ENCODE results near the gene RASSF7.
A peak's percentile ranks its signal among the peaks of the same experiment; 100 is the strongest.

Gene RASSF7

DNA sequence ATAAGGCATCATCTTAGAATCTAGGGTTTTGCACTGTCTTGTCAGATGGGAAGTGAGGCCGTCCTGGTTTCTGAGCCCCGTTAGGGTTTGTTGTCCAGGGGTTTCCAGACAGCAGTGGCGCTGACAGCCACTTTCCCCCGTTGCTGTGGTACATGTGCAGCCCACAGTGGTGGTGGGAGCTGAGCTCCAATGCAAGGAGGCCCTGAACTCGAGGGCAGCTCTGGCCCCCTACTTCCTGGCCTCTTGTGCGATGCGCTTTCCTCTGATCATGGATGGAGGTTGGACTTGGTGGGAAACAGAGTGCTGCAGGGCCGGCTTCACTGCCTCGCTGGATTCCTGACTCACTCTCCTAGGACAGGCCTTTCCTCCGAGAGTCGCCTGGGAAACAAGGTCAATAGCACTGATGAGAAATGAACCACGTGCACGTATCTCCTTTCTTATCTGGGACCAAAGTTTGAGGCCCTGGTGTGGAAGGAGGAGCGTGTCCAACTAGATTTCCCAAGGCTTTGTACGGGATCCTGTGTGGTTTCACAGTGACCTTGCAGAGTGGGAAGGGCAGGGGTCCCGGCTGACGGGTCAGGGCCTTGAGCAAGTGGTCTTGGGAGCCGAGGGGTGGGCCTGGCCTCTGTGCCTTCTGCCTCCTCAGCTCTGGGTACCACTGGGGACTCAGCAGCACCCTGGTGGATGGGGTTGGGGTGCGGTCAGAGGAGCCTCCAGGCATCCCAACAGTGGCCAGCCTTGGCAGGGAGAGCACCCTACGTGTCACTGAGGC lies 19.2 kb downstream of the RASSF7 start:
- no peak for DNase-seq (ENCODE audit: low read depth in 2 of 2, low spot score in 1 of 2)

DNA sequence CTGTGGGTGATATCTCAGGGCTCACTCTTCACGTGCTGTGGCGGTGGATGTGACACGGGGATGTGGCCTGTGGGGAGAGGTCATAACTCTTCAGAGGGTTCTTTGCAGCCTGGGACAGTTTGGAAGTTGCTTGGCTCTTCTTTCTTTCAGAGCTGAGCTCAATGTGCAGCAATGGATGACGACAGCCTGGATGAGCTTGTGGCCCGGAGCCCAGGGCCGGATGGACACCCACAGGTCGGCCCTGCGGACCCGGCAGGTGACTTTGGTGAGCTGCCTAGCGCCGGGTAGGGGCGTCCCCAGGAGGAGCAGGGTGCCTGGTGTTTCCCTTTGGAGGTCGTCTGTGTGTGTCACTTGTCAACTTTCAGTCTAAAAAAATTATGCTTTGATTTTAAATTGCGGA lies 20.6 kb downstream of the RASSF7 start:
- no peak for DNase-seq (ENCODE audit: low read depth in 2 of 2, low spot score in 1 of 2)

DNA sequence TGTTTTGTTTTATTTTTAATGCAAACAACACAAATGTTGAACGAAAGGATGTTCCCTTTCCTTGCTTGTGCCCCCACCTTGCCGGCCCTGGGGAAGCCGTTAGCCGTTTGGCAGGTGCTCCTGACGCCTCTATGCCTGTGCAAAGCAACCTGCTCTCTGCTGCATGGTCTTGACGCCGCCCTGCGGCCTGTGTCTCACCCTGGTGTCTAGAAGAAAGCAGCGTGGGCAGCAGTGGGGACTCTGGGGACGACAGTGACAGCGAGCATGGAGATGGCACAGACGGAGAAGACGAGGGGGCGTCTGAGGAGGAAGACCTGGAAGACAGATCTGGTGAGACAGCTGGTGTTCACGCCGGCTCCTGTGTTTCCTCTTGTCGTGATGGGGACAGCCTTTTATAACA lies 21.0 kb downstream of the RASSF7 start:
- no peak for DNase-seq (ENCODE audit: low read depth in 2 of 2, low spot score in 1 of 2)

DNA sequence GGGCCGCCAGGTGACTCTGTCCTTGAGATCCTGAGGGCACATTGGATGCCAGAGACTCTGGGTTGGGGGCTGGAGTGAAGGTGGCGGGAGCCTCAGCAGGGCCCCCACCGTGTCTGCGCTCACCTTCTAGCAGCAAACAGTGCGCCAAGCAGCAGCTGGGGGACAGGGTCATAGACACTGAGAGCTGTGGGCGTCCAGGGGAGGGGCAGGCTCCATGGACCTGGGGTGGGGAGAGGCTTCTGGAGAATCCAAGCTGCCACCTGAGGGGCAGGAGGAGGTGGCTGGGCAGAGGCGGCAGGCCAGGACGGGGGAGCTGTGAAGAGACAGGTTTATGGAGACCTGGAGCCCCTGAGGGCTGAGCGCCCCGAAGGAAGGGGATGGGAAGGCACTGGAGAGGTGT lies 23.5 kb downstream of the RASSF7 start:
- DNase-seq (ENCODE audit: low read depth in 2 of 2, low spot score in 1 of 2), result no peak

DNA sequence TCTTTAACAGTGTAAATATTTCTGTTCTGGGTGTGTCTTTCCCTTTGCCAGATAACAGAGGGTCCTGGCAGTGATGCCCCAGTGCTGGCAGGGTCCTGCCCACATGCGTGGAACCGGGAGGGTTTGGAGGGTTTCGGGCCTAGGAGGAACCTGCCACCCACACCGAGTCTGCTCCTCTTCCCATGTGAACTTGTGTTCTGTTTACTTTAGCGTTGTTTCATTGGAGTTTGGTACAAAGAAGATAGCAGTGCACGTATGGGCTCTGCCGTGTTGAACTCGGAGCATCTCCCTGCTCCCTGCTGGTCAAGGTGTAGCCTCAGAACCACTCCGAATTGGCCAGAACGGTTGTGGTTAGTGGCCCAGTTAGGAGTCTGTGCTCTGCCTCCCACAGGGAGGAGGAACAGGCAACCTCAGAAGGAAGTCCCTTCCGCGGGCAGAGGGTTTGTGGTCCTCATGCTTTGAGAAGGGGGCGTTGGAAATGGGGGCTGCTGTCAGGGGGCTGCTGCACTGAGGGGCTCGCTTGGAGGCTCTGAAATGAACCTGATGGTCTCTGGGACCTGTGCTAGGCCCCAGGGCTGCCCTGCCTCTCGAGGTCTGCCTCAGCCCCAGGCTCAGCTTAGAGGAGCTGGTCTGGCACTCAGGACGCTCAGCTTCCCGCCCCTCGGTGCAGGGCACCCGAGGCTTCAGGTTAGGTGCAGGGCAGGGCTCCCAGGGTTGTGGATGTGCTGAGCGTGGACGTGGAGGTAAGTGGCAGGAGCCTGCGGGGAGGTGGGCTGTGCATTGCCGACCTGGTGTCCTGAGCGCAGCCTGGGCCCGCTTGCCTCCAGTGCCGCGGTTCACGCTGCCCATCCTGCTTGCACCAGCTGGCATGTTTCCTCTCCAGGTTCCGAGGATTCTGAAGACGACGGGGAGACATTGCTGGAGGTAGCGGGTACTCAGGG lies 25.9 kb downstream of the RASSF7 start:
- DNase-seq (ENCODE audit: low read depth in 2 of 2, low spot score in 1 of 2), result no peak

DNA sequence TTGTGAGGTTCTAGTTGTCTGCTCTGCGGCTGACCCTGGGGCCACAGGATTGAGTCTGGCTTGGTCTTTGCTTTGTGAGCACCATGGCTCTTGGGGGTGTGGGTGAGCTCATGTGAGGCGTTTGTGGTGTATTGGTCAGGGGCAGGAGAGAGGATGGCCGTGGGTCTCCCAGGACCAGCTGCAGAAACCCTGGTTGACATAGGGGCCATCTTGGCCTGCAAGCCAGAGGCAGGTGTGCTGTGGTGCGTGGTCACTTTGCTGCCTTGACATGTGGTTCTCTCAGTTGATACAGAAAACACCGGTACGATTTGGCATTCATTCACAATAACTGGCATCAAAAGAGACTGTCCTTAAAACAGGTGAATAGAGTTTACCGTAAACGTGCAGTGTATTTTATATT lies 26.8 kb downstream of the RASSF7 start:
- DNase-seq (ENCODE audit: low read depth in 2 of 2, low spot score in 1 of 2), result no peak

DNA sequence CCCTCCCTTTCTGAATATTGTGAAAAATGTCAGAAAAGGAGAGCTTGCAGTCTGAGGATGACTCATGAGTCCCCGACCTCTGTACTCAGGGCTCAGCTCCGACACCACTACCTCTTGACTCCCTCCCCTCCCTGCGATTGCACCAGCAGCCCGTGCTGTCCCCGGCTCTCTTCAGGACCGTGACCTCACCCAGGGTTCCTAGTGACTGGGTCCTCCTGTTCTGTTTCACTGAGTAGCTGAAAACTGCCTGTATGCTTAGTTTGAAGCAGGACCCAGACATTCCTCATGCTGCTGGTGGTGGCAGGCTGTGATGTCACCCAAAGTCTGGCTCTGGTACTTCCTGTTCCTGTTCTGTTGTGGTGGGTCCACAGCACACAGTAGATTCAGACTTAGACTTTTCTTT lies 27.2 kb downstream of the RASSF7 start:
- peak; percentile 37 to 50 for DNase-seq (ENCODE audit: low read depth in 2 of 2, low spot score in 1 of 2)

DNA sequence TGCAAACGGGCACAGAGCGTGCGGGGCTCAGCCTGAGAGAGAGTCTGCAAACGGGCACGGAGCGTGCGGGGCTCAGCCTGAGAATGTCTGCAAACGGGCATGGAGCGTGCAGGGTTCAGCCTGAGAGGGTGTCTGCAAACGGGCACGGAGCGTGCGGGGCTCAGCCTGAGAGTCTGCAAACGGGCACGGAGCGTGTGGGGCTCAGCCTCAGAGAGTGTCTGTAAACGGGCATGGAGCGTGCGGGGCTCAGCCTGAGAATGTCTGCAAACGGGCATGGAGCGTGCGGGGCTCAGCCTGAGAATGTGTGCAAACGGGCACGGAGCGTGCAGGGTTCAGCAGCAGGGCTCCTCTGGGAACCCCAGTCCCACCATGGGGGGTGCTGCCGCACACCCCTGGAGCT lies 29.0 kb downstream of the RASSF7 start:
- no peak for DNase-seq (ENCODE audit: low read depth in 2 of 2, low spot score in 1 of 2)

DNA sequence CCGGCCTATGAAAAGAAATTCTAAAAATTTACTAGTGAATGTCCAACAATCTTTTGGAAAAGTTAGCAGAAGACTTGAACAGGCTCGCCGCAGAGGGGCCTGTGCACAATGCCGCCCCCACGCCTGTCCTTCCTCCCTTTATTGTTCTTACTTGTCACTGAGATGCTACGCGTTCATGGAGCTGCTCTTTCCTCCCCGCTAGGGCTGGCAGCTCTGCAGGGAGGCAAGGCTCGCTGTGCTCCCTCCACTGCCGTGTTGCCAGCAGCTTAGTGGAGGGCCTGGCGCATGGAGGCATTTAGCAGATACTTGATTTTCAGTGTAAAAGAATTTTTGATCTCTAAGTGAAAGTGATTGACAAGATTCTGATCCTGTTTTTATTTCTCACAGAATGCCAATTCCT lies 30.2 kb downstream of the RASSF7 start:
- no peak for DNase-seq (ENCODE audit: low read depth in 2 of 2, low spot score in 1 of 2)

DNA sequence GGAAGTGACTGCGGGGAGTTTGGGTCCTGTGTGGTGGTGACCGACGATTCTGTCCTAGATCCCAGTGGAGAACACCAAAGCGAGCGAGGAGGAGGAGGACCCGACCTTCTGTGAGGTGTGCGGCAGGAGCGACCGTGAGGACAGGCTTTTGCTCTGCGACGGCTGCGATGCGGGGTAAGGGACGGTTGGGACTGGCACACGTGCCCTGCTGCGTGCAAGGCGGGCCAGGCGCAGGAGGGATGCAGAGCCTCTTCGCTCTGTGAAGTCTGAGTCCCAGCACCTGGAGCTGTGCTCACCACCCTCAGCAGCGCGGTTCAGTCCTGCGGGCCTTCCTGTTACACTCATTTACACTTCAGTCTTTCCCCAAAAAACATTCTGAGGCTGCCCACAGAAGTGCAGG lies 31.7 kb downstream of the RASSF7 start:
- no peak for DNase-seq (ENCODE audit: low read depth in 2 of 2, low spot score in 1 of 2)

DNA sequence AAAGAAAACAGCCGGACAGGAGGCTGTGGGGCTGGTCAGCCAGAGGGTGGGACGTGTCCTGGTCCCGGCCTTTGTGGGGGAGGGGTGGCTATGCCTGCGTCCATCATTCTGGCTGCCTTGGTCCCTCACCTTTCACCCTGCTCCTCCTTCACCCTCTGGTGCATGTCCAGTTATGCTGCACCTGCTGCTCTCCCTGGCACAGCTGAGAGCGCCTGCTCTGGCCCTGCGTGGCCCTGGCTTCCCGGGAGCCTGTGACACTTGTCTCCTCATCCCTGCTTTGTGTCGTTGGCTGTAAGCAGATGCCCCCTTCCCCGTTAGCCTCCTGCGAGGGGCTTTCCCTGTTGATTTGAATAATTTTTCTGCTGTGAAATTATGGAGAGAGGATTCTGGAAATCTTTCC lies 32.1 kb downstream of the RASSF7 start:
- no peak for DNase-seq (ENCODE audit: low read depth in 2 of 2, low spot score in 1 of 2)

DNA sequence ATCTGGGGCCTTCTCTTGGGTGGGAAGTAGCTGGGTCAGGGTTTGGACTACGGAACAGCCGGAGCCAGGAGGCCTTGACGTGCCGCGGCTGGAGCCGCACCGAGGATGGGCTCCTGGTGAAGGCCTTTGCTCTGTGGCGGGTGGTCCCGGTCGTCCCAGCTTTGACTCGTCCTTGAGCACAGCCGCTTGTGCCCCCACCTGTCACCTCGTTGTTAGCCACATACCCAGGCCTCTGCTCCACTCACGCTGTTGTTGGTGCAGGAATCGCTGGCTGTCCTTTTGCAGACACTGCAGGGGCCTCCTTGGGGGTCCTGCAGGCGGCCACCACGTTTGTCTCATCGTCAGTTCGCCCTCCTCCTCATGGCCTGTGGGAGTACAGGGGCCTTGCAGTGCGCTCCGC lies 32.6 kb downstream of the RASSF7 start:
- DNase-seq (ENCODE audit: low read depth in 2 of 2, low spot score in 1 of 2), result no peak

DNA sequence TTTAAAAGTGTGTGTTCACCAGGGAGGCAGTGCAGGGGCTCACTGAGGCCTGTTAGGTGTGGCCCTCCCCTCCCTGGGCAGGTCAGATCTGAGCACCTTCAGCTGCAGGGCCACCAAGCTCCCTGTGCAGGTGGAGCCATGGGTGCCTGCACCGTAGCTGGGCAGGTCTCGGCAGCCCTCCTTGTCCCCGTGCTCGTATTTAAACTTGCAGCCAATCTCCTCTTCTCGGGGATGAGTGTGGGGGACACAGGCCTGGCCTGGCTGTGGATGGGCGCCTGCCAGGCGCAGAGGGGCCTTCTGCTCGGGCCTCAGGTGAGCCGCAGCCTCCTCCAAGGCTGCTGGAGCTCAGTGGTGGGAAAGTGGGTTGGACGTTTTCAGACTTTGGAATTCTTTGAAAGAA lies 34.6 kb downstream of the RASSF7 start:
- no peak for DNase-seq (ENCODE audit: low read depth in 2 of 2, low spot score in 1 of 2)

DNA sequence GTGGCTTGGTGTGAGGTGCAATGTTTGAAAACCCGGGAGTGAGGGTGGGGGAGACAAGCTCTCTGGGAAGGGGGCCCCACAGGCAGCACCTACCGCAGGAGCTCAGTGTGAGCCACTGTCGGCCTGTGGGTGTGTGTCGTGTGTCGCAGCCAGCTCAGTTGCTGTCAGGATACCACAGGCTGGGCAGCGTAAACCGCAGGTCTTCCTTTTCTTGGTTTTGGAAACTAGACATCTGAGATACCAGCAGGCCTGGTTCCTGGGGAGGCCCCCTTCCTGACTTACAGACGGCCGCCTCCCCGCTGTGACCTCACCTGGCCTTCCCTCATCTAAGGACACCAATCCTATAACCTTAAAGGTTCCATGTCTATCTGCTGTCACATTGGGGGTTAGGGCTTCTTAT lies 35.6 kb downstream of the RASSF7 start:
- DNase-seq (ENCODE audit: low read depth in 2 of 2, low spot score in 1 of 2), result no peak

DNA sequence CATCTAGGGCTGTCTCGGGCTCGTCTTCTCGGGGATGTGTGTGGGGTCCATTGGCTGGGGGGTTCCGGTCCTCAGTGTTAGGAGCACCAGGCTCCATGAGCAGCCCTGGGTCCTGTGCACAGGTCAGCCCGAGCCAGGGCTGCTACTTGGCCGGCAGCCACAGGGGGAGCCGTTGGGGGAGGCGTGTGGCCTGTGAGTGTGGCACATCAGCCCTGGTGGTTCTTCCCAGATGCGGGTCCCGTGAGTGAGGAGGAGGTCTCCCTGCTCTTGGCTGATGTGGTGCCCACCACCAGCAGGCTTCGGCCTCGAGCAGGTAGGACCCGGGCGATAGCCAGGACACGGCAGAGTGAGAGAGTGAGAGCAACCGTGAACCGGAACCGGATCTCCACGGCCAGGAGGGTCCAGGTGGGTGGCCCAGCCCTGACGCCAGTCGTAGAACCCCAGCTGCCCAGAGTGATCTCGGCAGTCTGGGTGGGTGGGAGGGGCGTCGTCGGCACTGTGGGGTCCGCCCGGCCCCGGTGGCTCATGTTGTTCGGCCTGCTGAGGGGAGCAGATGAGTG lies 36.5 kb downstream of the RASSF7 start:
- DNase-seq (ENCODE audit: low read depth in 2 of 2, low spot score in 1 of 2), result no peak

DNA sequence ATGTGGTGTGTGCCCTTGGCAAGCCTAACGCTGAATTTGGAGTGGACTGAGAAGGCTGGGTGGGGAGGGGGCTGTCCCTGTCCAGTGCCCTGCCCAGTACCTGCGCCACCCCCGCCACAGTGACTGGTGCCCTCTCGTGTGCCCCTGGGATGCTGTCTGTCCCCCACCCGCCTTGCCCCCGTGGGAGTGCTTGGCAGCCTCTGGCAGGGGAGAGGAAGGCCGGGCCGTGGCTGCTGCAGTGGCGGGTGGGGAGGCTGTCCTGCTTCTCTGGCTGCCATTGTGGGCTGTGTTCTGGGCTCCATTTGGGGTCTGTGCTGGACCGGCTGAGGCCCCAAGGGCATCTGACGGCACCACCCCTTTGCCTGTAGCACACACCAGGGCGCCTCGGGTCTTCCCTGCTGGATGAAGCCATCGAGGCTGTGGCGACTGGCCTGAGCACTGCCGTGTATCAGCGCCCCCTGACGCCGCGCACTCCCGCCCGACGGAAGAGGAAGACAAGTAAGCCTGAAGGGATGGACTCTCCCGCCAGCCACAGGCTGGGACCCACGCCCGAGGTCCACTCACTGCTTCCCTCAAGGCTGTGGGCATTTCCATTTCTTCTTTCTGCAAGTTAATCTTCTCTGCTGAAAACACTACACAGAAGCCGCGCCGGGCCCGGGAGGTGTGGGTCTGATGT lies 37.4 kb downstream of the RASSF7 start:
- DNase-seq (ENCODE audit: low read depth in 2 of 2, low spot score in 1 of 2), result no peak

DNA sequence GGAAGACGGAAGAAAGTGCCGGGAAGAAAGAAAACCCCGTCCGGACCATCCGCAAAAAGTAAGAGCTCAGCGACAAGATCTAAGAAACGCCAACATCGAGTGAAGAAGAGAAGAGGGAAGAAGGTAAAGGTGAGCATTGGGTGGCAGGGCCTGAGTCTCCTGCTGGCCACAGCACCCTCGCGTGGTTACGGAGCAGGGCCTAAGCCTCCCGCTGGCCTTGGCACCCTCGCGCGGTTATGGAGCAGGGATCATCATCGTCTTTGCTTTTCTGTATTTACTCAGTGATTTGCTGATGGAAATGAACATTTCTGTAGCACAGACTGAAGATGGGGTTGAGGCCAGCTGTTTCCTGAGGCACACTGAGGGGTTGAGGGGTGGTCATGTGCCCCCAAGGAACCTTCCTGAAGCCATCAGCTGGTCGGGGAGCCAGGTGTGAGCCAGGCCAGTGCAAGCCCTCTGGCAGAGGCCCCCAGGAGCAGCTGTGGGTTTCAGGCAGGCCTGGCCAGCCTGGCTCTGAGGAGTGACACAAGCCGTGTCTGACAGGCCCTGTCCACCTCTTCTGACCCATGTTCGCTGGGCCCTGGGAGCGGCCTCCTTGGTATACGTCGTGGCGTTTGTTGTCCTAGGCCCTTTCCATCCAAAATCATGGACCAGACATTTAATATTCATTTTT lies 40.9 kb downstream of the RASSF7 start:
- no peak for DNase-seq (ENCODE audit: low read depth in 2 of 2, low spot score in 1 of 2)

DNA sequence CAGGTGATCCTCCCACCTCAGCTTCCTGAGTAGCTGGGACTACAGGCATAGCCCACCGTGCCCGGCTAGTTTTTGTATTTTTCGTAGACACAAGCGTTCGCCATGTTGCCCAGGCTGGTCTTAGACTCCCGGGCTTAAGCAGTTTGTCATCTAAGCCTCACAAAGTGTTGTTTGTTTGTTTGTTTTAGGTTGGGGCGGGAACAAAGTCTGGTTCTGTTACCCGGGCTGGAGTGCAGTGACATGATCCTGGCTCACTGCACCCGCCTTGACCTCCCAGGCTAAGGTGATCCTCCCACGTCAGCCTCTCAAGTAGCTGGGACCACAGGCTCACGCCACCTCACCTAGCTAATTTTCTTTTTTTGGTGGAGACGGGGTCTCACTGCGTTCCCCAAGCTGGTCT lies 42.4 kb downstream of the RASSF7 start:
- DNase-seq (ENCODE audit: low read depth in 2 of 2, low spot score in 1 of 2), result no peak

DNA sequence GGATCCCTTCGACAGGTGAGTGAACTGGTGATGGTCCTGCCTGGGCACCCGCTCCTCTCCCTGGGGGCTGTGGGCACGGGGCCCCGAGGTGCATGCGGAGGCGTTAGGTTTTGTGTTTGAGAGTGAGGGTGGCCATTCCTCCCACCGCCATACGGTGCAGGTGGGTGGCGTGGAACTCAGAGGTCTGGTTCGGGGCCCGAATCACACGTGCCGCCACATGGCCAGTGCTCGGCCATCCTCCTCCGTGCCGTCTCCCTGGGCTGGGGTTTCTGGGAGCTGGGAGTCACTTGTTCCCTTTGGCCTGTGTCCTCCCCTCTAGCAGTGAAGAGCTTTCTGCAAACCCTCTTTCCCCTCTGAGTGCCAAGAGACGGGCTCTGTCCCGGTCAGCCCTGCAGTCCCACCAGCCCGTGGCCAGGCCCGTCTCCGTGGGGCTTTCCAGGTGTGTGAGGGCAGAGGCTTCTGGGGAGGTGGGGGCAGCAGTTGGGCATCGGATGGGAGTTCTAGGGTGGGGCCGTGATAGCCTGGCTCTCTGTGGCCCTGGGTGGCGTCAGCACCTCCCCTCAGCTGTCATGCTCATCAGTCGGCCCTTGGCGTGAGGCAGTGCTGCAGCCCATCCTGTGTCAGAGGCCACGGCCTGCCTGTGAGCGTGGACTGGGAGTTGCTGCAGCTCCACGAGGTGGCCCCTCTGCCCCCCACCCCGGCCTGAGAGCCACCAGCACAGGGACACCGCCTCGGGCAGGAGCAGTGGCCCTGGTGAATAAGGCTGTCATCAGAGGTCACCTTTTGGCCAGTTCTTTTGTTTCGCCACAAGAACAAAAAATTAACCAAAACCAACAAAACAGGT lies 44.7 kb downstream of the RASSF7 start:
- no peak for DNase-seq (ENCODE audit: low read depth in 2 of 2, low spot score in 1 of 2)

DNA sequence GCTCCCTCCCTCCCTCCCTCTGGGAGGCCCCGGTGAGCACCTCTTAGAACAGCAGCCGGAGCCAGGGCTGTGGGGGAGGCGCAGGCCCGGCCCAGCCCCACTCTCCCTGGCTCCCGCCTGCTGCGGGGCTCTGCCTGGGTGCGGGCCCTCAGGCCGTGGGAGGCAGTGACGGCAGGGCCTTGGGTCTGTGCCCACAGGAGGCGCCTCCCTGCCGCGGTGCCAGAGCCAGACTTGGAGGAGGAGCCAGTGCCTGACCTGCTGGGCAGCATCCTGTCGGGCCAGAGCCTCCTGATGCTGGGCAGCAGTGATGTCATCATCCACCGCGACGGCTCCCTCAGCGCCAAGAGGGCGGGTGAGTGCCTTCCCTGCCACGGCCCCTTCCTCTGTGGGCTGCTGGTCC lies 45.5 kb downstream of the RASSF7 start:
- no peak for DNase-seq (ENCODE audit: low read depth in 2 of 2, low spot score in 1 of 2)

Data from stimulated activated CD8-positive, alpha-beta memory T cell treated with anti-CD3 and anti-CD28 coated beads, Interleukin-4, amount 100 ng/mL, for 1 hour (primary cell).